Posterior cingulate gyrus (tissue), 11 donors: ENCODE measurements around the gene MTCP1.
A peak's percentile ranks its signal among the peaks of the same experiment; 100 is the strongest.

Experiments
- DNase-seq, 10 donors: peaks; one replicate each; pipeline versions ENCODE4 v3.0.0 to v3.0.0-alpha.2; 2020 to 2021; ENCODE audit warnings: mixed read lengths in 3 of 10
- intact Hi-C: fragments of 100-400 bp; cut with DNase I; formaldehyde crosslinking; loops from one replicate; pipeline ENCODE4 v1.15.1; 2023

MTCP1 gene

DNA sequence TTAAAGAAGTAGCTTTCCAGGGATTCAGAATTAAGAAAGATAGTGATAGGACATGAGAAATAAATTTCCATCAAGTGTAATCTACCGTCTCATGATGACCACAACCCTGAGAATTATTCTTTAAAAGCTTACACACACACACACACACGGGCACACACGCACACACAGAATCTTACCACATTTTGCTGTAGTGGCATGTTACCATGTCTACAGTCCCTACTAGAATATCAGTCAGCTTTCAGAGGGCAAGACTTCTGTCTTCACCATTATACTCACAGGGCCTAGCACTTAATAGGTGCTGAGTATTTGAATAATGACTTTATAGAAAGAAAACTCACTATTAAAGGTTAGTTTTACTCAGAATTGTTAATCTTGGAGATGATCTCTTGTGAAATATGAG, 15.4 kb downstream of the MTCP1 start:
- intact Hi-C loops: no loop called here

DNA sequence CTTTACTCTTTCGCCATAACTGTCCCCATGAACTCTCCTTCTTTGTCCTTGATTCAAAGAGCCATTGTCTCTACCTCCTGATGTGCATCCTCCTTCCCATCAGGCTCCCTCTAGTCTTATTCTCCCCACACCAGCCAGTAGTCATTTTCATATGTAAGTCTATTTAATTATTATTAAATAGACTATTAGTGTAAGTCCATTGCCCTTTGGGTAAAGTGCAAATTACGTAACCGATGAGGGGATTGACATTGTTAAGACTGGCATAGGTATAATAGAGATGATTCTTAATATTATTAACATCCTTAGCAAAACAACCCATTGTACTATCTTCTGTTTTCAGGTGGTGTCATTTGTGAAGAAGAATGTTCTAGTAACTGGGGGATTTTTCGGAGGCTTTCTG, 16.7 kb downstream of the MTCP1 start:
- intact Hi-C loops: no loop called here
- DNase-seq: no peak

More for the DNA sequence above, 15.4 kb downstream of the MTCP1 start:
- DNase-seq: no peak

DNA sequence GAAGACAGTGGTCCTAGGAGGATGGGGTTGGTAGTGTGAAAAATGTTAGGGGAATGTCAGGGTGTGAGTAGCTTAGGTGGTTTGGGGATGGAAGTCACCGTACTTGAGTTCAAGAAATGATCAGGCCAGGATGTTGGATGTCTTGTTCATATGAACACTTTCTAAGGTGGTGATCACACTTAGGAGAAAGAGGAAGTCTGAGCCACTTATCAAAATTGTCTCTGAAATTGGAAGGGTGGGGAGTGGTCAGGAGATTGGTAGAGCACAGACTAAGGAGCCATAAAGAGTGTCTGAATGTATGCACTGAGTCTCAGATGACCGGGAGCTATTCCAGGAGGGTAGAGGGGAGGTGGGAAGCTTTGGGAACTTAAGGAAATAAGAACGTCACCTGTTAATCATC, 17.3 kb downstream of the MTCP1 start:
- intact Hi-C loops: no loop called here
- no peak for DNase-seq

DNA sequence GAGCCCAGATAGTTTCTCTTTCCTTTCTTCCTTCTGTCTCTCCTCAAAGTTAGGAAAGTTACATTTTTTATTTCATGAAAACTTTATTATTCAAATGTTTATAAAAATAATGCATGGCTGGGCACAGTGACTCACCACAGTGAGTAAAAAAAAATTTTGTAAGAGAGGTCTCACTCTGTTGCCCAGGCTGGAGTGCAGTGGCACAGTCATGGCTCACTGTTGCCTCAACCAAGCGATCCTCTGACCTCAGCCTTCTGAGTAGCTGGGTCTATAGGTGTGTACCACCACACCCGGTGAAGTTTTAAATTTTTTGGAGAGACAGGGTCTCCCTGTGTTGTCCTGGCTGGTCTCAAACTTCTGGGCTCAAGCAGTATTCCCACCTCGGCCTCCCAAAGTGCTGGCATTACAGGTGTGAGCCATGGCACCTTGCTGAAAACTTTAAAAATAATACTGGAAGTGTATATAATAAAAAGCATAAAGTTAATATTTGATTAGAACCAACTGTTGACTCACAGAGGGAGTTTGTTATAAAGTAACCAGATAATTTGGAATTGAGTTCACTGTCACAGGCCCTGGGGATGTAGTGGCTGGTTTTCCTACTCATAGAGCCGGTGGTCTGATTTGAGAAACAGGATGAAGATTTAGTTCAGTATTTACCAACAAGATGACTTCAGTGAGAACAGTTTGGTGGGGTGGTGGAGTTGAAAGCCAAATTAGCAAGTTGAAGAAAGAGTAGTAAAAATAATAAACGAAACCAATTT, 18.0 kb downstream of the MTCP1 start:
- no peak for DNase-seq
- intact Hi-C loops: no loop called here

DNA sequence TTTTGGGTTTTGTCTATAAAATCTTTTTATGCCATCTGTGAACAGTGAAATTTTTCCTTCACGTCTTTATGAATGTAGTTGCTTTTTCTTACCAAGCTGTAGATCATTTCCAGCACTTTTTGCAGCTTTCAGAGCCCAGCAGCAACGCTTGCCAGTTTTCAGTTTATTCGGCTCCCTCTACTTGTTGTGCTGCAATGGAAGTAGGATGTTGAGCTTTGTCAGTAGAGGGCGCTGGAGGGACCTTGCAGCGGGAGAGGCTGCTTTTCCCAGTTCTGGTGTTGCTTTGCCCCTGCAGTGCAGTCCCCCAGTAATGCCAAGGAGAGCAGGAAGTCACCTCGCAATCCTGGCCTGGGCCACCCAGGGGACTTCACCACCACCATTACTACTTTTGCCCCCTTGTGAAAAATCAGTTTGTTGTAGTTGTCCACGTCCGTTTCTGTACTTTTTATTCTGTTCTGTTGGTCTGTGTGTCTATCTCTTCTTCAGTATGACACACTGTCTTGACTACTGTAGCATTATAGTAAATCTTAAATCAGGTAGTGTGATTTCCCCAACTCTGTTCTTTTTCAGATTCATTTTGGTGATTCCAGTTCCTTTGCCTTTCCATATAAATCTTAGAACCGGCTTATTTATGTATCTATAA, 21.8 kb downstream of the MTCP1 start:
- DNase-seq: peak in 7 of 10 donors; percentile 11 to 92 (median 33)

DNA sequence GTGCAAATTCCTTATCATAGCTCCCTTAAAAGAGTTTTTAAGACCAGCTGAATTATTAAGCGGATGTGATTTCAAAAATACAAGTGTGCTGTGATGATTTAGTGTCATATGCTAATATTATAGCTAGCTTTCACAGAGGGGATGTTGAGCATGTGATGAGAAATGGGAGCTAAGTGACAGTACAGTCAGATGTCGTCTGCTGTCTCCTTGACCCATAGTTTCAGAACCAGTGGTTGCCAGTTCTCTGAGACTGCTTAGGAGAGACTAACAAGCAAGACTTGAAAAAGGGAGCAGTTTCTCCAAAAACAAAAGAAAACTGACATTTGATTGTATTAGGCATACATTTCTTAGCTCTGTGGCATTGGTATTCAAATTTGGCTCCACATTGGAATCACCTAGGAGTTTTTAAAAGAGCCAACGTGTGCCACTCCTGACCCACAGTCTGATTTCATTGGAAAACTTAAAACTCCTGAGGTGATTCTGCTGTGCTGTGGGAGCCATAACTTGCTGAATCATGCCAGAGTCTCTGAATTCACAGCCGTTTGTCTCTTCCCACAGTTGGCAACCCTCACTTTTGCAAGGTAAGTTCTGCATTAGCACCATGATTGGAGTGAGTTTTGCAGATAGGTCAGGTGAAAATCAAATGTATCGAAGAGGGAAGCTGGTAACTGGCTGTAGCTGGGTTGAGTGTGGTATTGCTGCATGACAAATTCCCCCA, 24.0 kb downstream of the MTCP1 start:
- no peak for DNase-seq
- intact Hi-C loops: no loop called here

More for the DNA sequence above, 21.8 kb downstream of the MTCP1 start:
- intact Hi-C loops: no loop called here

DNA sequence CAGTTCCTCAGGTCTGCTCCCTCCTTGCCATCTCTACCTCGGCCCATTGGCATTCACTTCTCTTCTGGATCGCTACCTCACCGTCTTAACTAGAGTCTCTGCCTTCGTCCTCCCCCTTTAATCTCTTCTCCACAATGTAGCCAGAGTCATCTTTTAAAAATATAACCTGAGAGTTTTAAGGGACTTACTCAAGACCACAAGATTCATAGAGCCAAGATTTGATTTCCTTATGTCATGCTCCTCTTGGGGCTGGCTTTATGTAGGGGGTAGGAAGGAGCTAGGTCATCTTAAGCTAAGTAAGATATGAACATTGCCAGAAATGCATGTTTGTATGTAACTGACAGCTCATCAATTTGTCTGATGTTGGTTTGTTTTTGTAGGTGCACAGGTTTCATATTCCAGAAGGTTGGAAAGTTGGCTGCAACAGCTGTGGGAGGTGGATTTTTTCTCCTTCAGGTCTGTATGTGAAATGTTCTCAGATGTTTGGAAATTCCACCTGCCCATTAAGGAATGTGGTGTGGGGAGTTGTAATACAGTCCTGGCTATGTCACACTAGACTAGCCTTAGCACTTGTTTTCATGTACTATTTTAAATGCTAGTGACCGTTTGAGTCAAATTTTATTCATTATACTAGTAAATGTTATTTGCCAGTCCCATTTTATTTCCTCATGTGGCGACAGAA, 24.7 kb downstream of the MTCP1 start:
- intact Hi-C loops: no loop called here
- DNase-seq: no peak

DNA sequence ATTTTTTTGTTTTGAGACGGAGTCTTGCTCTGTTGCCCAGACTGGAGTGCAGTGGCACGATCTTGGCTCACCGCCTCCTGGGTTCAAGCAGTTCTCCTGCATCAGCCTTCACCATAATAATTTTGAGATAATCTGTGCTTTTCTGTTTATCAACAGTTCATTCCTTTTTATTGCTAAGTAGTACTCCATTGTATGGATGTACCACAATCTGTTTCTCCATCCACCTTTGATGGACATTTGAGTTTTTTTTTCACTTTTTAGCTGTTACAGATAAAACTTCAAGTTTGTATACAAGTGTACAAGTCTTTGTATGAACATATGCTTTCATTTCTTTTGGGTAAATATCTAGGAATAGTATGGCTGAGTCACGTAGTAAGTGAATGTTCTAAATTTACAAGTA, 35.2 kb downstream of the MTCP1 start:
- intact Hi-C loops: no loop called here
- no peak for DNase-seq

DNA sequence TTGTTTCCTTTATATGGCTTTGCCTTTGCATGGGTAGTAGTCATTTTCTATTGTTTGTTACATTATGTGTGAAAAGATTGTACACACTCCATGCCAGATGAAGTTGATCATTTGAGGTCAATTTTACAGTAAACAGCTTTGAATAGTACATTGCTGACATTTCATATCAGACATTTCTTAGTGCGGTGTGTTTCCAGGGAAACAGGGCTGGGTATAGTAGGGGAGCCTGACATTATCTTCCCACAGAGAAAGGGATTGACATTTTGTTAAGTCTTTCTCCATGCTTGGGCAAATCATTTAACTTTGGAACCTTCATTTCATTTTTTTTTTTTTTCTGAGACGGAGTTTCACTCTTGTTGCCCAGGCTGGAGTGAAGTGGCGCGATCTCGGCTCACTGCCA, 39.3 kb downstream of the MTCP1 start:
- intact Hi-C loops: no loop called here
- no peak for DNase-seq

DNA sequence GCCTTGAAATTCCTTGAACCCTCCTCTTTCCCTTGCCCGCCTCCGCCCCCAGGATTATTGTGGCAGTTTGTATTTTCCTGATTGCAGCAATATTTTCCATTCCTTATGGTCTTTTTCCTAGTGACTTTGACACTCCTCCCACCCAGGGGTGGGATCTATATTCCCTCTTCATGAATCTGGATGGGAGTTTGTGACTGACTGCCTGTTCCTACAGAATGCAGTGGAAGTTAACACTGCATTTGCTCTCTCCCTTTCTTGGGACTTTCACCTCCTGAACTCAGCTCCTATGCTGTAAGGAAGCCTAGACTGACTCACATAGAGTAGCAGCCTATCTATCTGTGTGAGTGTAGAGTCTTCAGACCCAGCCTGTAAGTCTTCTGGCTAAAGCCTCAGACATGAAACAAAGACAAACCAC, 42.1 kb downstream of the MTCP1 start:
- intact Hi-C loops: loop anchor here (5.0 kb wide), 1 partner anchor 43 kb away; the partner anchor contains the start of genes BRCC3, CMC4 and MTCP1
- DNase-seq: peak in 1 of 10 donors; percentile 55

DNA sequence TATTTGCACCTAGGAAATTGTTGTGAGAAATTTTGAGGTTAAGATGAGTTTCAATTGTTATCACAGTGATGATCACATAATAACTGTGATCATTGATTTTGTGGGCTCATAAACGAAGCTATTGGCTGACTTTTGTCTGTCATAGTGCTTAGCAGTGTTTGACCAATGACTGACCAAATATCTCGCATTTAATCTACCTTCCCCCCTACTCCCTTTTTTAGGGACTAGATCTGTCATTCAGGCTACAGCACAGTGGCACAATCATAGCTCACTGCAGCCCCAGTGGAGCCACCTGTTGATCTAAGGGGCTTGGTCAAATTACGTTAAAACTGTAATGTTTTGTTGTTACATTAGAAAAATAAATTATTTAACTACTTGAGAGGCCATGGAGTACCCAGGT, 42.8 kb downstream of the MTCP1 start:
- no peak for DNase-seq
- intact Hi-C loops: loop anchor here (5.0 kb wide), 1 partner anchor 44 kb away; the partner anchor contains the start of genes BRCC3, CMC4 and MTCP1

DNA sequence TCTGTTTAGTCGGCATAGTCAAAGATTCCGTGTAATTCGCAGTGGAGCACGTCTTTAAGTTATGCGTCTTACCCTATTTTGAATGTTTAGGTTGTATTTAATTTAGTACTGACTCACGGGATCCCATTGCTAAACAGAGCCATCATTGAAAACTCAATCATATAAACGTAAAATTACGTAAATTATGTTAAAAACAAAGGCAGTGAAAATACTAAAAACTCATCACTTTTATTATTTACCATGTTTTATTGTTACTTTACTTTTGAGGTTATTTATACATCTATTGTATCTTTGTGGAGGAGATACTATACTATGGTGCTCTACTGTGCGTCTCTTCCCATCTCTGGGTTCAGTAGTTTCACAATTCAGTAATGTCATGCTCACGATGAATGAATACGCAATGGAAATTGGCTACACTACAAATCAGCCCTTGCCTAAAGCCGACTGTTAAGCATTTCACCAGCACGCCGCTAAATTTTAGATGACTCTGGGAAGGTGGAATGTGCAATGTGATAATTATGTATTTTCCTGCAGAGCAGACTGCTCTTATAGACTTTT, 43.3 kb downstream of the MTCP1 start:
- DNase-seq: no peak
- intact Hi-C loops: loop anchor here (5.0 kb wide), 1 partner anchor 45 kb away; the partner anchor contains the start of genes BRCC3, CMC4 and MTCP1

DNA sequence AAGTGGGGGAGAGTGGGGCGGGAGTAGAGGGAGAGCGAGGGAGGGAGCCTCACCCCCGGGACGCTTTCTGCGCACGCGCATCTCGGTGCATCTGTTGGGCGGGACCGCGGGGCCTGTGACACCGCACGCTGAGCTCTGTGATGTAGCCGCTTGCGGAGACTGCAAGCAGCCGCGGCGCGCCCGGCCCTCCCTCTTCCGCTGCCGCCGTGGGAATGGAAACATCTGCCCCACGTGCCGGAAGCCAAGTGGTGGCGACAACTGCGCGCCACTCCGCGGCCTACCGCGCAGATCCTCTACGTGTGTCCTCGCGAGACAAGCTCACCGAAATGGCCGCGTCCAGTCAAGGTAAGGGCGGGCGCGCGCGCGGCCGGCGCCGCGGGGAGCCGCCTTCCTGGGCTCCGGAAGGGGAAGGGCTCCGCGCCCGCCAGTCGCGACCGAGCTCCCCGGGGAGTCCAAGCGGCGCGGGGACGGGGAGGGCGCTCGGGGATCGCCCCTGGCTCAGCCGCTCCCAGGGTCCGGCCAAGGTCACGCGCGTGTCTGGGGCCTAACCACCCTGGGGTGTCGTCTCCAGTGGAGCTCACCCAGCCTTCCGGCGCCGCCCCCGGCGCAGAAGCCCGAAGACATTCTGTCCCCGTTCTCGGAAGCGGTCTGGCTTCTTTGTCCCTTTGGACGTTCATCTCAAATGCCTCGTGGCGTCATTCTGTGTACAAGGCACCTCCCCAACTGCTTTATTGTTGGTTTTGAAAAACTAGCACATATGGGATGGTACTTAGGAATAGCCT, 44.0 kb downstream of the MTCP1 start, which contains the start of gene FUNDC2:
TSS of gene FUNDC2 (plus strand) at position 118 of the 782 bp plus-strand sequence. CDS start at position 213, 95 bp downstream.
- intact Hi-C loops: loop anchor here (5.0 kb wide), 1 partner anchor 45 kb away; the partner anchor contains the start of genes BRCC3, CMC4 and MTCP1
- DNase-seq: peak; percentile 84 to 99 (median 90)

DNA sequence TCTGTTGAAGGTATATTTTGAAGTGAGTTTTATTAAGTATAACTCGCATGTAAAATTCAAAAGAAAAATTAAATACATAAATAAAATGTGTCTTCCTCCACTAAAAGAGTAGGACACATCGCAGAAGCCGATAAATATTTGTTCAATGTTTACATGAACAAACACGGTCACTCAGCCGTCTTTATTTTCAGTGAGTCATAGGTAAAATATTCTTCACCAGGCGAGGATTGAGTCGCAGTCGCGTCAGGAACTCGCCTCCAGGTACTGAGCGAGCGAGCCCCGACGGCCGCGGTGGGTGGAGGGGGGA, 44.6 kb downstream of the MTCP1 start:
- intact Hi-C loops: loop anchor here (5.0 kb wide), 1 partner anchor 46 kb away; the partner anchor contains the start of genes BRCC3, CMC4 and MTCP1
- no peak for DNase-seq

DNA sequence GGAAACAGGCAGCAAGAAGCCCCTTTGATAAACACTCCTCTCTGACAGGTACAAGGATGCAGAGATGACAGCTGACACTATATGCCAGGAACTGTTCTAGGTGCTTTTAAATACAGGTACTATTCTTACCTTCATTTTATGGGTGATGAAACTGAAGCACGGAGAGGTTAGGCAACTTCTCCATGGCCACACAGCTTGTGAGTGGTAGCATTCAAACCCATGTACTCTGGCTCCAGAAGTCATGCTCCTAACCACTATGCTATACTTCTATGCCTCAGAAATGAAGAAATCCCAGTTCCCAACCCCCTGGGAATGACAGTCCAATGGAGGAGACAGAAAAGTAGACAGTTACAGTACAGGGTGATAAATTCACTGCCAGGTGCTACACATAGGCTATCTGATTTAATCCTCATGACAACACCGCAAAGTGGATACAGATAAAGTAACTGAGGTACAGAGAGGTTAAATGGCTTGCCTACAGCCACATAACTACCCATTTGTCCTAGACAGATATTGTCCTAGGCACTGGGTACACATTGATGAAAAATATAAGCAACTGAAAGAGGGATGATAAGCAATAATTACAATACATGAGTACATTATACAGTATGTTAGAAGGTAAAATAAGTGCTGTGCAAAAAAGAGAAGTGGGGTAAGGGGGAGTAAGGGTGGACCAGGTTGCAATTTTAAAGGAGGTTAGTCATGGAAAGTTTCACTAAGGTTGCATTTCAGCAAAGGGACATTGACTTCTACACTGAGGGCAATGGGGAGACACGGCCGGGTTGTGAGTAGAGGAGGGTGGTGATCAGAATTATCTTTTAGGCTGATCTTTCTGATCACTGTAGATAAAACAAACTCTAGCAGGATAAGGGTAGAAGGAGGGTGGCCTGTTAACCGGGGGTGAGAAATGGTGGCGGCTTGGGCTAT, 46.8 kb downstream of the MTCP1 start:
- intact Hi-C loops: no loop called here
- peak in 1 of 10 donors; percentile 38 for DNase-seq

DNA sequence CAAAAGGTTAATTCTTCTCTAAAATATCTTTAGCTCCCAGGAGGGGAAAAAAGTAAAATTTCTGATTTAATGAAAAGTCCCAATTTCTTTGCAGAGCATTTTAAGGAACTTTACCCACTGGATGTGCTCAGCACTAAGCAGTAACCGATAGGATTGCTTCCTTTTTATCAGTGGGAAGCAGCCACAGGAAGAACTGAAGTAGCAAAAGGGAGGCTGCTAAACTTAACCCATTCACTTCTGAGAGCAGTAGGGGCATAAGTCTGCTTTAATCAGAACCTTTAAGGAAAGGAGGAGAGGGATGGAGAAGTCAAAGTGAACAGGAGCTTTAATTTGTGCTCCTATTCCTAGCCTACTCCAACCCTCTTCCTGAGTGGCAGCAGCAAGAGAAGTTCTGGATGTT, 48.4 kb downstream of the MTCP1 start, which contains the start of gene F8:
TSS of gene F8 (minus strand) at position 139 of the 400 bp plus-strand sequence. CDS start 171 bp downstream, outside the sequence.
- no peak for DNase-seq
- intact Hi-C loops: no loop called here

DNA sequence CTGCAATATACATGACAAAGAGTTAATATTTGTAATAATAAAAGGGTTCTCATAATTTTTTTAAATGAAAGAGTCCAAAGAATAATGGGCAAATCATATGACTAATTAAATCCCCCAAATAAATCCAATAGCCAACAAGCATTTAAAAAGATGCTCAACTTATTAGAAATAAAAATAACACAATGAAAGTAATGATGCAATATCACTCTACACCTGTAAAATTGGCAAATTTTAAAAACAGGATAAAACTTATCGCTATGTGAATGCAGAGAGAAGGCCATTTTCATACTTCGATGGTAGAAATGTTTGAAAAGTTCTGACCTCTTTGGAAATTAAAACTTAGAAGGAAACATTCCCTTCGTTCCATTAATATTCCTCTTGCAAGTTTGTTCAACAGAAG, 50.3 kb downstream of the MTCP1 start:
- intact Hi-C loops: no loop called here
- no peak for DNase-seq
